NB4 (cell line): ENCODE data around the gene DLX3.

Experiments used
- DNase-seq: peaks from one replicate; pipeline ENCODE4 v3.0.0; 2010; ENCODE audit warnings: low read depth
- H3K4me3 ChIP-seq: one replicate; pipeline ENCODE4 v1.5.1; 2011; ENCODE audit warnings: mild to moderate bottlenecking, low read depth, low read length, moderate library complexity
- MYC ChIP-seq: IDR thresholded peaks from 2 replicates; pipeline ENCODE4 v1.6.1; 2011; ENCODE audit warnings: low read depth, low read length
- POLR2A ChIP-seq: IDR thresholded peaks from 2 replicates; pipeline ENCODE4 v1.6.1; 2011; ENCODE audit warnings: mild to moderate bottlenecking; ENCODE audit not compliant: insufficient read length; ENCODE audit errors: extremely low read depth
- TF ChIP-seq, protein P1 (sequence below): IDR thresholded peaks from 2 replicates; pipeline ENCODE4 v1.6.1; 2011; ENCODE audit warnings: low read depth, low read length
- TF ChIP-seq, protein P2 (sequence below): IDR thresholded peaks from one replicate; pipeline ENCODE4 v1.5.1; 2012; ENCODE audit warnings: low read depth, low read length

The DLX3 gene

DNA sequence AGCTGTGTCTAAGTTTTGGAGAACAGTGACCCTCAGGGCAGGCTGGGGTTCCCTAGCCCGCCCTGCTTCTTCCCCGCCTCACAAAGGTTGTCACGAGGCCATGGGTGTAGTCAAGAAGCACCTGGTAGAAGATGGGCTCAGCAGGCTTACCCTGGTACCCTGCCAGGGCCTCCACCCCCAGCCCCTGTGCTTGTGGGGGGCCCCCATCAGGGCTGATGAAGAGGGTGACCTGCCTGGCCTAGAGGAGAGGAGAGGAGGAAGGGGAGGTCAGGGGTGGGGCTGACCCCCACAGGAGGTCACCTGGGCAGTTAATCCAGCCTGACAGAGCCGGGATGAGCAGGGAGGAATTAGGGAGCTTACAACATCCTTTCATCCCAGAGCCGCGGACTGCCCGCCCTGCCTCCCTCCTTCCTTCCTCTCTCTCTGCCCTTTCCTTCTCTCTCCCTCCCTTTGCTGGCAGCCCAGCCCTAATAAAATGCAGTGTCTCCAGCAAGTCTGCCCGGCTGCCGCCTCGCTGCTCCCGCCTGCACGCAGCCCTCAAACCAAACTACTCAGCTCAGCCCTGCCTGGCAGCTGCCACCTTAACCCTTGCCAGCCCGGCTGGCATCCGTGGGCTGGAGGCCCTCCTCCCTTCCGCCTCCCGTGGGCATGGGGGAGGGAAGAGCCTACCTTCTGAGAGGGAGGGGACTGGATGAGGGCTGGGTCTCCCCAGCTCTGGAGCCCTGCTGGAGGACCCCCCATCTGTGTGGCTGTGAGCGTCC is 7.2 kb downstream of the DLX3 start:
- TF ChIP-seq MYC (no peak), POLR2A (no peak)
- TF ChIP-seq, protein P1, sequence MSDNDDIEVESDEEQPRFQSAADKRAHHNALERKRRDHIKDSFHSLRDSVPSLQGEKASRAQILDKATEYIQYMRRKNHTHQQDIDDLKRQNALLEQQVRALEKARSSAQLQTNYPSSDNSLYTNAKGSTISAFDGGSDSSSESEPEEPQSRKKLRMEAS, result no peak
- TF ChIP-seq, protein P2, sequence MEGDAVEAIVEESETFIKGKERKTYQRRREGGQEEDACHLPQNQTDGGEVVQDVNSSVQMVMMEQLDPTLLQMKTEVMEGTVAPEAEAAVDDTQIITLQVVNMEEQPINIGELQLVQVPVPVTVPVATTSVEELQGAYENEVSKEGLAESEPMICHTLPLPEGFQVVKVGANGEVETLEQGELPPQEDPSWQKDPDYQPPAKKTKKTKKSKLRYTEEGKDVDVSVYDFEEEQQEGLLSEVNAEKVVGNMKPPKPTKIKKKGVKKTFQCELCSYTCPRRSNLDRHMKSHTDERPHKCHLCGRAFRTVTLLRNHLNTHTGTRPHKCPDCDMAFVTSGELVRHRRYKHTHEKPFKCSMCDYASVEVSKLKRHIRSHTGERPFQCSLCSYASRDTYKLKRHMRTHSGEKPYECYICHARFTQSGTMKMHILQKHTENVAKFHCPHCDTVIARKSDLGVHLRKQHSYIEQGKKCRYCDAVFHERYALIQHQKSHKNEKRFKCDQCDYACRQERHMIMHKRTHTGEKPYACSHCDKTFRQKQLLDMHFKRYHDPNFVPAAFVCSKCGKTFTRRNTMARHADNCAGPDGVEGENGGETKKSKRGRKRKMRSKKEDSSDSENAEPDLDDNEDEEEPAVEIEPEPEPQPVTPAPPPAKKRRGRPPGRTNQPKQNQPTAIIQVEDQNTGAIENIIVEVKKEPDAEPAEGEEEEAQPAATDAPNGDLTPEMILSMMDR, result no peak
- peak; percentile 53 for DNase-seq
- no peak overlapping the region for H3K4me3 ChIP-seq

DNA sequence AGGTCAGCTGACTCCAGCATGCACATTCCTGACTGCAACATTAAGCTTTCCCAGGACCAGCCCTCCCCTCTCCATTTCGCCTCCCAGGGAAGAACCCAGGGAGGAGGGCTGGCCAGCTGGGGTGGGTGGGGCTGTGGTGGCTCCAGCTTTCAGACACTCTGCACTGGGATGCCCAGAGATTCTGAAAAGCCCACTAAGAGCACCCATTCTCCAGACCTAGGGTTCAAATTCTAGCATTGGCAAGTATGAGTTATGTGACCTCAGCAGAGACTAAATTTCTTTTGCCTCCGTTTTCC is 7.8 kb downstream of the DLX3 start:
- no peak for DNase-seq
- no peak overlapping the region for H3K4me3 ChIP-seq
- TF ChIP-seq MYC (no peak), POLR2A (no peak)
- TF ChIP-seq, protein P1, result no peak
- TF ChIP-seq, protein P2, result no peak

DNA sequence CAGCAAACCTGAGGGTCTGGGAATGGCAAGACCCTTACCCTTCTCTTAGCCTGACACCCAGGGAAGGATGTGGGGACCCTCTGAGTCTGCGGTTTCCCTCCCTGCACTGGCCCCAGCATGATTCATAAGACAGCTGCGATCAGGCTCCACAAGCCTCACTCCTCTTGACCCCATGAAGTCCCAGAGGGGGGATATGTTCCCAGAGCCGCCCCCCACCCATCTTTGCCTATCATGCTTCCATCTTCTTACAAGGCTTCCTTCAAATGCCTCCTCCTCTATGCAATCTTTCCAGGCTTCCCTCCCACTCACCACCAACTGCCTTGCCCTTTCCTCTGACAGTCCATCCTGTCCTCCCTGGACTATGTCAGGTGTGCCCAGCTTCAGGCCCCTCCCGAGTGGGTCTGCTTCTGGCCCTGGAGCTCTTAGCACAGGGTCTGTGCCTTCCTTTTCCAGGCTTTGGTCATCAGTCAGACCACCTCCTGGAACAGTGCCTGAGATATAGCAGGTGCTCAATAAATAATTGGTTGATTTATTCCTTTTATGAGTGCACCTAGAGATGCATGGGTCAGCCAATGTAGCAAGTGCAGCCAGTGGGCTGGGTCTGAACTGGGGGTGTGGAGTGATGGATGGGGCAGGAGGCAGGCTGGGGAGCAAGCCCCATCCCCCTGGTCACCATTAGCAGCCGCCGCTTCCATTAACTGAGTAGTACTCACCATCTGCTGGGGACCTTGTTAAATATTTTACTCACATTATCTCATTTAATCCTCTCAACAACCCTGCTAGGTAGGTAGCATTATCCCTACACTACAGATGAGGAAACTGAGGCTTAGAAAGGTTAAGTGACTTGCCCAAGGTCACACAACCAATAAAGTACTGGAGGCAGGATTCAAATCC is 8.4 kb downstream of the DLX3 start:
- TF ChIP-seq, protein P1, result no peak
- TF ChIP-seq MYC (no peak), POLR2A (no peak)
- TF ChIP-seq, protein P2, result no peak
- peak; percentile 31 for DNase-seq
- no peak overlapping the region for H3K4me3 ChIP-seq

DNA sequence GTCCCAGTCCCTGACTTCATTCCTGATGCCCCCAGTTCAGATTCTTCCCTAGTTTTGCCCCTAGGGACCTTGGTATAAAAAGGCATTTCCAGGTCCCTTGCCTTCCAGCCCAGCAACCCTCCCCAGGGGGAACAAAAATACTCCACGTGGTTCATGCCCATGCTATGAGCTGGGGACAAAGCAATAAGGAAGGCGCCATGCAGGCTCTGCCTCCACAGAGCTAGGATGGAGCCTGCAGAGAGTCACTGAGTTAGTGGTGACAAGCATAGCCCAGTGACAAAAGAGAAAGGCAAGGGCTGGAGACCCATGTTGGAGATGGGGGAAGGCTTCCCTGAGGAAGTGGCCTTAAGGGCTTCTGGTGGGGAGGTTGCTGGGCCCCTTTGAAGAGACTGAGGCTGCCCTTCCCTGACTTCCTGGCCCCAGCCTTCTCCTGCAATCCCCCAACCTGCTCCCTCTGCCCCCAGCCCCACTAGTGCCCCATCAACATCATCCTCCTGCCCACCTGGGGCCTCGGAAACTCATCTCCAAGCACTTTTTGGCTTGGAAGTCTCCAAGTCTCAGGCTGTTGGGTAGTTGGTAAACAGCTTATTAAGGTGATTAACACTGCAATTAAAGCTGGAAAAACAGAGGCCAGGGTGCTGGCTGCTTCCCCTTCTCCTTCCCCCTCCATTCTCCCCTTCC is 9.6 kb downstream of the DLX3 start:
- H3K4me3 ChIP-seq, result no peak overlapping the region
- peak; percentile 50 for DNase-seq
- TF ChIP-seq POLR2A (no peak), MYC (peak; percentile 49; the same call in 1 of the 2 replicates)
- TF ChIP-seq, protein P1, result peak; percentile 84
- TF ChIP-seq, protein P2, result no peak

DNA sequence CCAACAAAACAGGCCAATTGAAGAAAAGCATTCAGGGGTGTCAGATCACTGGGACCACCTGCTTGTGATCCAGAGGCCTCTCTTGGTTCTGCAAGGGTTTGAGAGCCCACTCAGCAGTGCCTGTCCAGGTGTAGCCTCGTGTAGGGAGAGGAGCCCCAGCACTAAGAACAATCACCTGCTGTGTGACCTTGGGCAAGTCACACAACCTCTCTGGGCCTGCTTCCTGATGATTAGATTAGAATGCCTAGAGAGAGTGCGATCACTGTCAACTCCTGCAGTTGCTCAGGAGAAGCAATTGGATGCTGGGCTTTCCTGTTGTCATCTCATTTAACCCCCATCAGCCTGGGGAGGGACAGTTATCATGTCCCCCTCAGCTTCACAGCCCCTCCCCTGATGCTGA is 10.2 kb downstream of the DLX3 start:
- no peak for DNase-seq
- no peak for TF ChIP-seq POLR2A
- TF ChIP-seq MYC, result no peak
- TF ChIP-seq, protein P1, result no peak
- TF ChIP-seq, protein P2, result no peak
- H3K4me3 ChIP-seq, result no peak overlapping the region
